ENCODE data around the gene NFE2L1. TPM values are rescaled to one million over a fixed set of nuclear protein-coding genes. Genes with fewer than 3 reads are reported as not detected.
A peak's percentile ranks its signal among the peaks of the same experiment; 100 is the strongest.

NFE2L1 gene
- total and polyA plus RNA-seq, 2 of the 8 experiments (the other 6 are each of a cell fraction or from before 2014, with no cell fraction given): 140 to 143 TPM

- no peak overlapping the region for H3K4ac ChIP-seq (replicated peaks; ENCODE audit: insufficient read length, low read depth, low read length)
- H3K4me1 ChIP-seq (replicated peaks in 1 of 4; ENCODE audit: control insufficient read depth in 3 of 4, insufficient read depth in 4 of 4, low read length in 3 of 4): peaks cover 0 to 5% (median under 1%) of the 10 kb centered on the region in 4 experiments; a peak in 3 of 7 replicates
- H3K23ac ChIP-seq (ENCODE audit: insufficient read length): no peak overlapping the region
- WGBS, 2 experiments (ENCODE audit: extremely low coverage in 1 of 2, insufficient coverage in 1 of 2, insufficient read length in 1 of 2, insufficient replicate concordance in 2 of 2, low coverage in 1 of 2, low lambda C conversion rate in 2 of 2, missing lambda C conversion rate in 1 of 2): 76% methylated on average over 2 of the region's 2 CpGs; no CpG with 5 or more reads in 1 of the 2 experiments
- peaks cover 0 to 3% of the 10 kb centered on the region in 2 experiments for H4K20me1 ChIP-seq (replicated peaks in 1 of 2; ENCODE audit: control insufficient read depth in 1 of 2, insufficient read depth in 2 of 2, low read length in 2 of 2)
- no peak overlapping the region for H4K8ac ChIP-seq (ENCODE audit: extremely low read depth, insufficient read depth, low read length)
- H3K18ac ChIP-seq (ENCODE audit: extremely low read depth, low read length): no peak overlapping the region
- peaks cover 4 to 10% (median 6%) of the 10 kb centered on the region in 4 experiments for H3K27me3 ChIP-seq (replicated peaks in 1 of 4; ENCODE audit: control insufficient read depth in 3 of 4, extremely low read depth in 1 of 4, insufficient read depth in 3 of 4, low read length in 3 of 4)
- H3K4me3 ChIP-seq (ENCODE audit: extremely low read depth in 1 of 4, insufficient read depth in 2 of 4, low read depth in 3 of 4, low read length in 4 of 4): no peak overlapping the region
- H3K9ac ChIP-seq (replicated peaks in 1 of 4; ENCODE audit: extremely low read depth in 1 of 4, low read depth in 3 of 4, low read length in 3 of 4): no peak overlapping the region
- peak overlapping the region; percentile 36; the same call in 1 of the 2 replicates for H2BK15ac ChIP-seq (ENCODE audit: low read length)
- H3K14ac ChIP-seq (ENCODE audit: insufficient read length): no peak overlapping the region
- H3K79me2 ChIP-seq (ENCODE audit: control insufficient read depth in 1 of 2, insufficient read depth in 2 of 2, low read length in 2 of 2): peaks cover 0 to 12% of the 10 kb centered on the region in 2 experiments; a peak in 2 of 4 replicates
- FAIRE-seq (no peak), DNase-seq (ENCODE audit: low read depth in 1 of 2, low spot score in 2 of 2) (no peak)
- H2BK12ac ChIP-seq (ENCODE audit: low read depth, low read length): no peak overlapping the region
- CTCF ChIA-PET (ENCODE audit: partially characterized antibody): interaction anchor here (0.5 to 10.5 kb wide), 15 partner anchors 8 to 703 kb away, joined by 3 to 111 read pairs (median 5); partner anchors contain the start of gene SNX11
- H3K79me1 ChIP-seq (ENCODE audit: low read depth, low read length): no peaks in the 10 kb centered on the region
- H2BK20ac ChIP-seq (ENCODE audit: low read length): no peak overlapping the region
- no peak overlapping the region for H3K27ac ChIP-seq (ENCODE audit: low read depth, low read length)
- TF ChIP-seq CBX8 (IDR thresholded peaks at IDR 0.05; ENCODE audit: borderline replicate concordance, low read depth, low read length) (no peak), SIN3A (conservative IDR thresholded peaks at IDR 0.05 in 1 of 2, IDR thresholded peaks at IDR 0.05 in 1 of 2; ENCODE audit: low read depth in 1 of 2, low read length in 2 of 2) (no peak), FOSL1 (IDR thresholded peaks at IDR 0.05; ENCODE audit: insufficient read depth, low read depth, low read length) (no peak), POU5F1 (IDR thresholded peaks at IDR 0.05; ENCODE audit: low read depth, low read length) (no peak), NANOG (IDR thresholded peaks at IDR 0.05; ENCODE audit: insufficient read depth, low read depth, low read length, poor library complexity, severe bottlenecking) (no peak)
- TF ChIP-seq, protein P1, sequence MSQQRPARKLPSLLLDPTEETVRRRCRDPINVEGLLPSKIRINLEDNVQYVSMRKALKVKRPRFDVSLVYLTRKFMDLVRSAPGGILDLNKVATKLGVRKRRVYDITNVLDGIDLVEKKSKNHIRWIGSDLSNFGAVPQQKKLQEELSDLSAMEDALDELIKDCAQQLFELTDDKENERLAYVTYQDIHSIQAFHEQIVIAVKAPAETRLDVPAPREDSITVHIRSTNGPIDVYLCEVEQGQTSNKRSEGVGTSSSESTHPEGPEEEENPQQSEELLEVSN (IDR thresholded peaks at IDR 0.05): no peak
- no peak overlapping the region for H2BK120ac ChIP-seq (replicated peaks; ENCODE audit: low read depth, low read length)
- no peaks in the 10 kb centered on the region for H3K36me3 ChIP-seq (ENCODE audit: control insufficient read depth in 2 of 4, insufficient read depth in 4 of 4, low read length in 3 of 4)
- no peak overlapping the region for H3K4me2 ChIP-seq (ENCODE audit: insufficient read depth in 1 of 2, low read depth in 2 of 2, low read length in 2 of 2)
- no peak overlapping the region for H2BK5ac ChIP-seq (ENCODE audit: low read depth, low read length)
- H3K9me3 ChIP-seq (ENCODE audit: insufficient read depth in 2 of 2, low read depth in 1 of 2, low read length in 1 of 2): no peaks in the 10 kb centered on the region
- H4K5ac ChIP-seq (ENCODE audit: insufficient read length, low read depth, low read length): no peak overlapping the region
- H3K23me2 ChIP-seq (ENCODE audit: low read depth, low read length): peaks cover 5% of the 10 kb centered on the region; the same call in 1 of the 2 replicates
- H2AFZ ChIP-seq (ENCODE audit: low read length): no peak overlapping the region
- POLR2A ChIA-PET (ENCODE audit: partially characterized antibody): interaction anchor here (0.6 to 41.8 kb wide), 5 partner anchors 6 to 124 kb away, joined by 3 to 1227 read pairs (median 6); partner anchors contain the start of genes COPZ2 and NFE2L1
- no peak overlapping the region for H4K91ac ChIP-seq (replicated peaks; ENCODE audit: insufficient read length, low read length)
- H2AK5ac ChIP-seq (ENCODE audit: low read depth, low read length): no peak overlapping the region
- no peak overlapping the region for H3K56ac ChIP-seq (replicated peaks; ENCODE audit: insufficient read length, low read depth, low read length)
Measured at GRCh38 chr17:48043176-48043575, 5.0 kb upstream of the NFE2L1 start.

Measured in H1 (cell line).